ENCODE results near the gene E2F7. TPM values are rescaled to one million over a fixed set of nuclear protein-coding genes. Genes with fewer than 3 reads are reported as not detected.

Gene E2F7
- total and polyA plus RNA-seq, 2 of the 13 experiments (the other 11 are each of a cell fraction or from before 2014, with no cell fraction given): 1.7 to 7.3 TPM

DNA sequence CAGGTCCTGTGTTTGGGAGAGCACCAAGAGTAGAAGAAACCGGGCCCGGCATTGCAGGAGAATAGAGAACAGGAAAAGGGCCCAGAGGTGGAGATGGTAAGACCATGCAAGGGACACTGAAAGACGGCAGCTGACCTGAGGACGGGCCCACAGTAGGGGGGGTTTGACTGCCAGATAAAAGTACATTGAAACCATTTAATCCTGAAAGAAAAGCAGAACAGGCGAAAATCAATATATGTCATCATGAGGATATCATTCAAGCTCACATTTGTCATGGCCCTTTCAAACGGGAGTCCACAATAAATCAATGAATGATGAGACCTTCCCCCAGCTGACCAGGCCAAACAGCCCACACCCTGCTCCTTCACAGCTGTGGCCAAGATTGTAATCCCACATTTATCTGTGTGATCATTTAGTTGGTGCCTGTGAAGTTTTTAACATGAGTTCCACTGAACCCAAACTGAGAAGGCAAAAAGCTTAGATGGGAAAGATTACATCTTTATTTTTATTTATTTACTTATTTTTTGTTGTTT lies 39.5 kb downstream of the E2F7 start:
- TF ChIP-seq SAP130 (CRISPR knock-in tag; IDR thresholded peaks at IDR 0.05; ENCODE audit: low read depth) (no peak), MAFK (conservative IDR thresholded peaks at IDR 0.05 in 1 of 2, IDR thresholded peaks at IDR 0.05 in 1 of 2; ENCODE audit: low read length in 2 of 2) (no peak), ZNF382 (CRISPR knock-in tag; IDR thresholded peaks at IDR 0.05; ENCODE audit: borderline replicate concordance) (no peak), IKZF1 (IDR thresholded peaks at IDR 0.05) (no peak), ATAD3A (CRISPR knock-in tag; IDR thresholded peaks at IDR 0.05) (no peak), CENPX (CRISPR knock-in tag; IDR thresholded peaks at IDR 0.05) (no peak), KLF6 (CRISPR knock-in tag; IDR thresholded peaks at IDR 0.05) (no peak)
- TF ChIP-seq, protein P1, sequence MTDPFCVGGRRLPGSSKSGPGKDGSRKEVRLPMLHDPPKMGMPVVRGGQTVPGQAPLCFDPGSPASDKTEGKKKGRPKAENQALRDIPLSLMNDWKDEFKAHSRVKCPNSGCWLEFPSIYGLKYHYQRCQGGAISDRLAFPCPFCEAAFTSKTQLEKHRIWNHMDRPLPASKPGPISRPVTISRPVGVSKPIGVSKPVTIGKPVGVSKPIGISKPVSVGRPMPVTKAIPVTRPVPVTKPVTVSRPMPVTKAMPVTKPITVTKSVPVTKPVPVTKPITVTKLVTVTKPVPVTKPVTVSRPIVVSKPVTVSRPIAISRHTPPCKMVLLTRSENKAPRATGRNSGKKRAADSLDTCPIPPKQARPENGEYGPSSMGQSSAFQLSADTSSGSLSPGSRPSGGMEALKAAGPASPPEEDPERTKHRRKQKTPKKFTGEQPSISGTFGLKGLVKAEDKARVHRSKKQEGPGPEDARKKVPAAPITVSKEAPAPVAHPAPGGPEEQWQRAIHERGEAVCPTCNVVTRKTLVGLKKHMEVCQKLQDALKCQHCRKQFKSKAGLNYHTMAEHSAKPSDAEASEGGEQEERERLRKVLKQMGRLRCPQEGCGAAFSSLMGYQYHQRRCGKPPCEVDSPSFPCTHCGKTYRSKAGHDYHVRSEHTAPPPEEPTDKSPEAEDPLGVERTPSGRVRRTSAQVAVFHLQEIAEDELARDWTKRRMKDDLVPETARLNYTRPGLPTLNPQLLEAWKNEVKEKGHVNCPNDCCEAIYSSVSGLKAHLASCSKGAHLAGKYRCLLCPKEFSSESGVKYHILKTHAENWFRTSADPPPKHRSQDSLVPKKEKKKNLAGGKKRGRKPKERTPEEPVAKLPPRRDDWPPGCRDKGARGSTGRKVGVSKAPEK (CRISPR knock-in tag; IDR thresholded peaks at IDR 0.05; ENCODE audit: borderline replicate concordance): no peak
- TF ChIP-seq, protein P2, sequence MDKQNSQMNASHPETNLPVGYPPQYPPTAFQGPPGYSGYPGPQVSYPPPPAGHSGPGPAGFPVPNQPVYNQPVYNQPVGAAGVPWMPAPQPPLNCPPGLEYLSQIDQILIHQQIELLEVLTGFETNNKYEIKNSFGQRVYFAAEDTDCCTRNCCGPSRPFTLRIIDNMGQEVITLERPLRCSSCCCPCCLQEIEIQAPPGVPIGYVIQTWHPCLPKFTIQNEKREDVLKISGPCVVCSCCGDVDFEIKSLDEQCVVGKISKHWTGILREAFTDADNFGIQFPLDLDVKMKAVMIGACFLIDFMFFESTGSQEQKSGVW (CRISPR knock-in tag; IDR thresholded peaks at IDR 0.05; ENCODE audit: borderline replicate concordance): no peak

More for the DNA sequence above, 39.5 kb downstream of the E2F7 start:
- peaks cover 4 to 16% of the 10 kb centered on the region in 2 experiments; a peak in 4 of 5 replicates for H3K36me3 ChIP-seq (replicated peaks in 1 of 2; ENCODE audit: control insufficient read depth in 1 of 2, insufficient read depth in 2 of 2, low read length in 2 of 2)
- no peaks in the 10 kb centered on the region for H4K20me1 ChIP-seq (ENCODE audit: insufficient read depth, low read length)
- no peak for FAIRE-seq
- no peaks in the 10 kb centered on the region for H3K9me3 ChIP-seq (ENCODE audit: low read length)
- intact Hi-C loops (cut with micrococcal nuclease; ENCODE audit: unreplicated experiment): no loop called here
- no peak for DNase-seq (ENCODE audit: low spot score)
- H3K79me2 ChIP-seq (ENCODE audit: insufficient read depth, low read length): no peaks in the 10 kb centered on the region
- POLR2A ChIA-PET: no interaction called here
- H3K9ac ChIP-seq (ENCODE audit: insufficient read depth, low read depth, low read length): no peak overlapping the region
- no peak overlapping the region for H2AFZ ChIP-seq (ENCODE audit: low read length)
- 96% methylated on average over 6 of the region's 6 CpGs for WGBS (ENCODE audit: low lambda C conversion rate)
- CTCF ChIA-PET (ENCODE audit: low intra/inter-chr PET ratio, low total read pairs): no interaction called here
- no TSS peak for BruUV-seq (replicated peaks)
- H3K27ac ChIP-seq (ENCODE audit: extremely low read length, insufficient read depth, low read length): no peak overlapping the region
- no peak for ATAC-seq
- no peak overlapping the region for H3K4me2 ChIP-seq (ENCODE audit: low read depth, low read length)
- 0 out of 5 replicates have a peak, but pooled peaks cover 0 to 1% of the 10 kb centered on the region in 2 experiments for H3K27me3 ChIP-seq (ENCODE audit: control insufficient read depth in 1 of 2, insufficient read depth in 2 of 2, low read length in 2 of 2)
- in situ Hi-C loops (cut with HindIII; ENCODE audit: extremely low pct_ligation_motif_present, low pct_unique_long_range_greater_than_20kb): no loop called here
- H3K4me1 ChIP-seq (ENCODE audit: insufficient read depth, low read length): no peaks in the 10 kb centered on the region
- no peak overlapping the region for H3K4me3 ChIP-seq (replicated peaks in 1 of 3; ENCODE audit: insufficient read depth in 1 of 3, low read depth in 2 of 3, low read length in 3 of 3)
